ENCODE measurements around the gene JARID2.

The JARID2 gene

DNA sequence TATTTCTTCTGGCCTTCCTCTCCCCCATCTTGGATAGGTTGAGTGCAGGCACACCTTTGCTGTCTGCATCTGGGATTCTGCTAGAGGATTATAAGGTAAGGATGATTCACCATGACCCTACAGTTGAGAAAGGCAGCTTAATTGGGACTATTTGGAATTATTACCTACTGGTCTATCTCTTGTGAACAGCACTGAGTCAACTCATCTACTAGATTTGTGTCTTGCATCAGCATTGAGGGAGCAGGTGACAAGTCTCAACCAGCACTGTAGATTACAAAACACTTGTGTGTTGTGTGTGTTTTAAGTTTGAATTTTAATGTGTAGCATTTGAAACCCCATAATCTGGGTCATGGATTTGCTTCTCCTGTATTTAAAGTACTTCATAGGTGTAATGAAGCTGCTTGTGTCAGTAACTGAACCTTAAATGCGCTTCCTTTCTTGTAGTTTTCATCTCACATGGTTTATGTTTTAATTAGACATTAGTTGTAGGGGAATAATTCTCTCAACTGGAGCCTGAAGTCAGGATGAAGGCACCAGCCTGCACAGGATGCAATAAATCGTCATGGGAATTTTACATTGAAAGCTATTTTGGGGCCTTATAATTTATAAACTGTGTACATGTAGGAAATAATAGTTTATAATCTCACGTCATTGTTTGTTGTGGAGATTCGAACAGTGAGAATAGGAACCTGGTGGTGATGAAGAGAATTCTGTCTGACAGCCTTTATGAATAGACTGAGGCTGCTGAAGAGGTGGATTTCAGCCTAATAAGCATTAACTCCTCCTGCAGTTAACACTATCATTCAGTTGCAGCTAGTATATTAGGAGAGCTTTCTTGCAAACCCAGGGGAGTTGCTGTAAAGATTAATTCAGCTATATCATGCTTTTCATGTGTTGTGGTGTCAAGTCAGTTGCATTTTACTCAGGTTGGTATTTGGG, 125.1 kb downstream of the JARID2 start:
- no peak for DNase-seq
- H3K9me3 ChIP-seq (ENCODE audit: severe bottlenecking): no peaks in the 10 kb centered on the region
- no peak overlapping the region for H3K4me3 ChIP-seq (ENCODE audit: low read depth, low read length)
- no peaks in the 10 kb centered on the region for H3K36me3 ChIP-seq
- no peak overlapping the region for H3K27ac ChIP-seq
- no peaks in the 10 kb centered on the region for H3K27me3 ChIP-seq (ENCODE audit: insufficient read depth, low read depth, severe bottlenecking)
- TF ChIP-seq CTCF (IDR thresholded peaks at IDR 0.05; ENCODE audit: low read depth, low read length): no peak

GRCh38 chr6:15372932-15373331, 127.1 kb downstream of the JARID2 start:
- TF ChIP-seq CTCF (IDR thresholded peaks at IDR 0.05; ENCODE audit: low read depth, low read length): no peak
- no peaks in the 10 kb centered on the region; the same call in 1 of the 2 replicates for H3K36me3 ChIP-seq
- DNase-seq: no peak
- H3K27ac ChIP-seq: no peak overlapping the region
- H3K27me3 ChIP-seq (ENCODE audit: insufficient read depth, low read depth, severe bottlenecking): no peaks in the 10 kb centered on the region
- H3K4me3 ChIP-seq (ENCODE audit: low read depth, low read length): no peak overlapping the region
- H3K9me3 ChIP-seq (ENCODE audit: severe bottlenecking): no peaks in the 10 kb centered on the region

DNA sequence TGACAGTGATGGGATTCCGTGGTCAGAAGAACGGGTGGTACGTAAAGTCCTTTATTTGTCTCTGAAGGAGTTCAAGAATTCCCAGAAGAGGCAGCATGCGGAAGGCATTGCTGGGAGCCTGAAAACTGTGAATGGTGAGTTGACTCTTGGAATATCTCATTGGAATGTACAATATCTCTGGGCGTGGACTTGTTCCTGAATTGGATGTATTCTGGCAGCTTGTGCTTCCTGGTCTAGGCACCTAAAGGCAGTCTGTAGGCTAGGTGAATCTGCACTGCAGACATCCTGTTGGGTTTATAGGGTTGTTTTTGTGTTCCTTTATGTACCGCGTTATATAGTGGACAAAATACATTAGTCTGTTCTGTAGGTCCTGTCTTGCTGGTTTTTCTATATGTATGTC, 128.2 kb downstream of the JARID2 start:
- Histone ChIP-seq H3K36me3 (no peaks in the 10 kb centered on the region; the same call in 1 of the 2 replicates), H3K9me3 (ENCODE audit: severe bottlenecking) (no peaks in the 10 kb centered on the region), H3K27ac (no peak overlapping the region), H3K4me3 (ENCODE audit: low read depth, low read length) (no peak overlapping the region), H3K27me3 (ENCODE audit: insufficient read depth, low read depth, severe bottlenecking) (no peaks in the 10 kb centered on the region)
- no peak for TF ChIP-seq CTCF (IDR thresholded peaks at IDR 0.05; ENCODE audit: low read depth, low read length)
- no peak for DNase-seq

GRCh38 chr6:15375018-15375417, 129.1 kb downstream of the JARID2 start:
- H3K9me3 ChIP-seq (ENCODE audit: severe bottlenecking): no peaks in the 10 kb centered on the region
- H3K27me3 ChIP-seq (ENCODE audit: insufficient read depth, low read depth, severe bottlenecking): no peaks in the 10 kb centered on the region
- DNase-seq: no peak
- no peak overlapping the region for H3K27ac ChIP-seq
- no peak for TF ChIP-seq CTCF (IDR thresholded peaks at IDR 0.05; ENCODE audit: low read depth, low read length)
- no peaks in the 10 kb centered on the region; the same call in 1 of the 2 replicates for H3K36me3 ChIP-seq
- no peak overlapping the region for H3K4me3 ChIP-seq (ENCODE audit: low read depth, low read length)

GRCh38 chr6:15375638-15376290, 129.9 kb downstream of the JARID2 start:
- TF ChIP-seq CTCF (IDR thresholded peaks at IDR 0.05; ENCODE audit: low read depth, low read length): no peak
- H3K27ac ChIP-seq: no peak overlapping the region
- DNase-seq: no peak

More at GRCh38 chr6:15375638-15376290, 129.9 kb downstream of the JARID2 start:
- H3K4me3 ChIP-seq (ENCODE audit: low read depth, low read length): no peak overlapping the region
- no peaks in the 10 kb centered on the region for H3K27me3 ChIP-seq (ENCODE audit: insufficient read depth, low read depth, severe bottlenecking)
- H3K9me3 ChIP-seq (ENCODE audit: severe bottlenecking): no peaks in the 10 kb centered on the region
- H3K36me3 ChIP-seq: no peaks in the 10 kb centered on the region; the same call in 1 of the 2 replicates
